Thymus (tissue), 11 donors: ENCODE measurements around the gene PLEKHA3. TPM values are rescaled to one million over a fixed set of nuclear protein-coding genes. Genes with fewer than 3 reads are reported as not detected.

Source experiments
- DNase-seq, 9 donors: peaks; one replicate each; pipeline ENCODE4 v3.0.0-alpha.2; 2013; ENCODE audit warnings: low spot score in 9 of 9, low read depth in 6 of 9, missing footprints in 1 of 9
- H3K27ac ChIP-seq, 2 donors: one replicate each; pipeline ENCODE4 v1.5.1; 2013; ENCODE audit warnings: control low read depth in 1 of 2, low read depth in 1 of 2, low read length in 1 of 2, mild to moderate bottlenecking in 1 of 2, moderate library complexity in 1 of 2
- H3K27me3 ChIP-seq, 2 donors: one replicate each; pipeline ENCODE4 v1.5.1; 2013; ENCODE audit warnings: low read length in 1 of 2; ENCODE audit not compliant: control insufficient read depth in 2 of 2, insufficient read depth in 1 of 2
- H3K36me3 ChIP-seq, 2 donors: one replicate each; pipeline ENCODE4 v1.5.1; 2013; ENCODE audit warnings: low read length in 1 of 2, mild to moderate bottlenecking in 1 of 2, moderate library complexity in 1 of 2; ENCODE audit not compliant: control insufficient read depth in 2 of 2, insufficient read depth in 2 of 2
- H3K4me1 ChIP-seq, 2 donors: one replicate each; pipeline ENCODE4 v1.5.1; 2013; ENCODE audit warnings: low read length in 2 of 2; ENCODE audit not compliant: control insufficient read depth in 2 of 2, insufficient read depth in 2 of 2
- H3K4me3 ChIP-seq, 2 donors: one replicate each; pipeline ENCODE4 v1.5.1; 2013; ENCODE audit warnings: low read length in 2 of 2, control low read depth in 1 of 2, mild to moderate bottlenecking in 1 of 2
- H3K9me3 ChIP-seq, 2 donors: one replicate each; pipeline ENCODE4 v1.5.1; 2013; ENCODE audit warnings: low read length in 1 of 2, mild to moderate bottlenecking in 1 of 2; ENCODE audit not compliant: control insufficient read depth in 2 of 2, insufficient read depth in 1 of 2
- WGBS: extraction: QIAGEN DNeasy Blood & Tissue Kit; methylation state at CpG from one replicate; pipeline ENCODE4 v1.1.7; 2013; 5-methylcytosine and 5-hydroxymethylcytosine counted together
- polyA plus RNA-seq: library from polyadenylated mRNA; stranded (reverse); fragments of 200-250 nt; gene quantifications from one replicate; pipeline ENCODE4 v1.2.3, GENCODE V29; 2013
- total RNA-seq: library from RNA; stranded (reverse); fragments of 120-200 nt; gene quantifications from one replicate; pipeline ENCODE4 v1.2.4, GENCODE V29; 2013
- donor health status: healthy.

The PLEKHA3 gene
- total and polyA plus RNA-seq, 2 donors, result 3.8 to 8.4 TPM

GRCh38 chr2:178542161-178542560, 61.9 kb downstream of the PLEKHA3 start:
- H3K36me3 ChIP-seq, result peaks cover 36 to 60% of the 10 kb centered on the region in 2 donors
- H3K9me3 ChIP-seq, result no peaks in the 10 kb centered on the region
- no peaks in the 10 kb centered on the region for H3K27me3 ChIP-seq
- DNase-seq, result no peak
- over 99% methylated on average over 12 of the region's 12 CpGs for WGBS
- no peak overlapping the region for H3K27ac ChIP-seq
- no peak overlapping the region for H3K4me3 ChIP-seq
- H3K4me1 ChIP-seq, result no peaks in the 10 kb centered on the region

- H3K27me3 ChIP-seq, result no peaks in the 10 kb centered on the region
- no peak overlapping the region for H3K4me3 ChIP-seq
- no peak overlapping the region for H3K27ac ChIP-seq
- H3K36me3 ChIP-seq, result peaks cover 36 to 60% of the 10 kb centered on the region in 2 donors
- no peak for DNase-seq
- no peaks in the 10 kb centered on the region for H3K4me1 ChIP-seq
- WGBS, result 98% methylated on average over 5 of the region's 5 CpGs
- H3K9me3 ChIP-seq, result no peaks in the 10 kb centered on the region
Measured at GRCh38 chr2:178542569-178542968, 62.3 kb downstream of the PLEKHA3 start.

- no peak for DNase-seq
- no peak overlapping the region for H3K4me3 ChIP-seq
- H3K9me3 ChIP-seq, result no peaks in the 10 kb centered on the region
- no peaks in the 10 kb centered on the region for H3K27me3 ChIP-seq
- peaks cover 20 to 37% of the 10 kb centered on the region in 2 donors for H3K36me3 ChIP-seq
- no peak overlapping the region for H3K27ac ChIP-seq
- H3K4me1 ChIP-seq, result no peaks in the 10 kb centered on the region
- 97% methylated on average over 2 of the region's 2 CpGs for WGBS
Measured at GRCh38 chr2:178550352-178550751, 70.1 kb downstream of the PLEKHA3 start.

GRCh38 chr2:178553047-178553446, 72.8 kb downstream of the PLEKHA3 start:
- no peaks in the 10 kb centered on the region for H3K27me3 ChIP-seq

More at GRCh38 chr2:178553047-178553446, 72.8 kb downstream of the PLEKHA3 start:
- Histone ChIP-seq H3K27ac (no peak overlapping the region), H3K4me1 (no peaks in the 10 kb centered on the region), H3K9me3 (no peaks in the 10 kb centered on the region), H3K4me3 (no peak overlapping the region), H3K36me3 (peaks cover 11 to 19% of the 10 kb centered on the region in 2 donors)
- no peak for DNase-seq
- WGBS, result over 99% methylated on average over 2 of the region's 2 CpGs

Other genes starting within 250 kb of the PLEKHA3 start
- gene PRKRA, start 29.3 kb upstream of the PLEKHA3 start, total RNA-seq, result 35.3 TPM
- gene PRKRA, start 29.3 kb upstream of the PLEKHA3 start, polyA plus RNA-seq, result 65.4 TPM
- 1.6 TPM for gene PJVK, start 29.1 kb upstream of the PLEKHA3 start, total RNA-seq
- gene PJVK, start 29.1 kb upstream of the PLEKHA3 start, polyA plus RNA-seq, result 13.6 TPM
- 7.4 TPM for gene FKBP7, start 1.9 kb upstream of the PLEKHA3 start, total RNA-seq
- gene FKBP7, start 1.9 kb upstream of the PLEKHA3 start, polyA plus RNA-seq, result 6.5 TPM